OCI-LY3 (cell line): ENCODE data around the gene GRN.
A peak's percentile ranks its signal among the peaks of the same experiment; 100 is the strongest.
"Not testable (repeated sequence)": the region's sequence is repeated elsewhere in the genome, so short reads cannot be mapped to it uniquely, and the experiment has no call there.

Source experiments
- H2AFZ ChIP-seq: fragments of 200-600, 300-600 bp; shearing (Covaris generic); 2 replicates; pipeline ENCODE4 v1.6.0; 2014; ENCODE audit warnings: antibody characterized with exemption, low read depth, low read length
- H3K27ac ChIP-seq: fragments of 200-600, 300-600 bp; sonication (generic); 2 replicates; pipeline ENCODE4 v1.5.1; 2014; ENCODE audit warnings: mild to moderate bottlenecking, low read length, moderate library complexity, mixed read lengths
- H3K27me3 ChIP-seq: fragments of 200-600, 300-600 bp; sonication (generic); 2 replicates; pipeline ENCODE4 v1.6.1; 2014; ENCODE audit warnings: low read depth, low read length, mixed read lengths
- H3K36me3 ChIP-seq: fragments of 200-600, 300-600 bp; sonication (generic); replicated peaks from 2 replicates; pipeline ENCODE3; 2014; ENCODE audit warnings: low read depth, low read length, mixed read lengths
- H3K4me1 ChIP-seq: fragments of 300-600, 200-600 bp; sonication (generic); 2 replicates; pipeline ENCODE4 v1.6.1; 2014; ENCODE audit warnings: low read length, mixed read lengths
- H3K4me2 ChIP-seq: fragments of 200-600, 300-600 bp; sonication (generic); 2 replicates; pipeline ENCODE4 v1.6.1; 2014; ENCODE audit warnings: low read length, mixed read lengths
- H3K4me3 ChIP-seq: fragments of 300-600, 200-600 bp; sonication (generic); 2 replicates; pipeline ENCODE4 v1.5.1; 2014; ENCODE audit warnings: antibody characterized with exemption, mild to moderate bottlenecking, low read length, moderate library complexity
- H3K79me2 ChIP-seq: fragments of 300-600, 200-600 bp; shearing (Covaris generic); 2 replicates; pipeline ENCODE4 v1.6.1; 2014; ENCODE audit warnings: mild to moderate bottlenecking, low read length, mixed read lengths
- H3K9ac ChIP-seq: fragments of 300-600, 200-600 bp; shearing (Covaris generic); 2 replicates; pipeline ENCODE4 v1.6.0; 2014; ENCODE audit warnings: mild to moderate bottlenecking, low read length, moderate library complexity
- H3K9me3 ChIP-seq: fragments of 200-600, 300-600 bp; shearing (Covaris generic); 2 replicates; pipeline ENCODE4 v1.6.1; 2014; ENCODE audit warnings: low read length, mixed read lengths; ENCODE audit not compliant: insufficient read depth
- H4K20me1 ChIP-seq: fragments of 200-600, 300-600 bp; sonication (generic); 2 replicates; pipeline ENCODE4 v1.6.1; 2016; ENCODE audit warnings: low read length, mixed read lengths; ENCODE audit not compliant: insufficient read depth
- EZH2phosphoT487 ChIP-seq: fragments of 200-600 bp; shearing (Covaris generic); IDR thresholded peaks from 2 replicates; pipeline ENCODE4 v1.6.1; 2018; ENCODE audit warnings: antibody characterized with exemption, mixed run types, low read depth
- TF ChIP-seq, protein P1 (sequence below): fragments of 200-600, 300-600 bp; sonication (generic); IDR thresholded peaks from 2 replicates; pipeline ENCODE4 v1.5.1; 2014; ENCODE audit warnings: antibody characterized with exemption, low read length, low read depth

The GRN gene

GRCh38 chr17:44387804-44388203, 42.7 kb downstream of the GRN start:
- H3K27ac ChIP-seq, result no peak overlapping the region

DNA sequence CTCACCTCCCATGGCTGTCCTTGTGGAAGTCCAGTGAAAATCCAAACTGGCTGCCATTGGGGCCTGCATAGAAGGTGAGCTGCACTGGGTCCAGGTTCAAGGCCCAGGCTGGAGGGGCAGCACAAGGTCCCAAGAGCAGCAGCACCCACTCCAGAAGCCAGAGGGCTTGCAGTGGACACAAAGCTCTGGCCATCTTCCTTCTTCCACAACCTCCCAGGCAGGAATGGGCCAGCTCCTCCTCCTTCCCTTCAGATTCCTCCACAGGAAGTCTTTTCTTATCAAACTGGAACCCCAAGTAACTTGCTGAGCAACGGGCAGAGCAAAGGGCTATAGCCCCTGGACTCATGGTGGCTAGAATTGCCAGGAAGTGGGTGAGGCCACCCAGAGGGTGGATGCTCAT, 44.2 kb downstream of the GRN start, which contains the start of gene ITGA2B:
ITGA2B (minus strand) TSS at position 369 of the 400 bp plus-strand sequence; CDS start at position 193, 176 bp downstream.
- no peak within 1 kb of the TSS for H3K4me3 ChIP-seq
- no peak for TF ChIP-seq EZH2phosphoT487
- TF ChIP-seq, protein P1, sequence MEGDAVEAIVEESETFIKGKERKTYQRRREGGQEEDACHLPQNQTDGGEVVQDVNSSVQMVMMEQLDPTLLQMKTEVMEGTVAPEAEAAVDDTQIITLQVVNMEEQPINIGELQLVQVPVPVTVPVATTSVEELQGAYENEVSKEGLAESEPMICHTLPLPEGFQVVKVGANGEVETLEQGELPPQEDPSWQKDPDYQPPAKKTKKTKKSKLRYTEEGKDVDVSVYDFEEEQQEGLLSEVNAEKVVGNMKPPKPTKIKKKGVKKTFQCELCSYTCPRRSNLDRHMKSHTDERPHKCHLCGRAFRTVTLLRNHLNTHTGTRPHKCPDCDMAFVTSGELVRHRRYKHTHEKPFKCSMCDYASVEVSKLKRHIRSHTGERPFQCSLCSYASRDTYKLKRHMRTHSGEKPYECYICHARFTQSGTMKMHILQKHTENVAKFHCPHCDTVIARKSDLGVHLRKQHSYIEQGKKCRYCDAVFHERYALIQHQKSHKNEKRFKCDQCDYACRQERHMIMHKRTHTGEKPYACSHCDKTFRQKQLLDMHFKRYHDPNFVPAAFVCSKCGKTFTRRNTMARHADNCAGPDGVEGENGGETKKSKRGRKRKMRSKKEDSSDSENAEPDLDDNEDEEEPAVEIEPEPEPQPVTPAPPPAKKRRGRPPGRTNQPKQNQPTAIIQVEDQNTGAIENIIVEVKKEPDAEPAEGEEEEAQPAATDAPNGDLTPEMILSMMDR, result no peak

More at GRCh38 chr17:44387804-44388203, 42.7 kb downstream of the GRN start:
- H3K4me1 ChIP-seq, result peaks cover 9% of the 10 kb centered on the region; the same call in 1 of the 2 replicates
- H4K20me1 ChIP-seq, result no peaks in the 10 kb centered on the region
- H2AFZ ChIP-seq, result no peak overlapping the region
- no peaks in the 10 kb centered on the region for H3K36me3 ChIP-seq
- no peaks in the 10 kb centered on the region for H3K9me3 ChIP-seq
- peaks cover 2% of the 10 kb centered on the region; the same call in 1 of the 2 replicates for H3K27me3 ChIP-seq
- no peak overlapping the region for H3K9ac ChIP-seq
- no peak overlapping the region for H3K4me2 ChIP-seq
- H3K4me3 ChIP-seq, result no peak overlapping the region
- H3K79me2 ChIP-seq, result no peaks in the 10 kb centered on the region
- TF ChIP-seq EZH2phosphoT487, result no peak
- TF ChIP-seq, protein P1, result no peak

DNA sequence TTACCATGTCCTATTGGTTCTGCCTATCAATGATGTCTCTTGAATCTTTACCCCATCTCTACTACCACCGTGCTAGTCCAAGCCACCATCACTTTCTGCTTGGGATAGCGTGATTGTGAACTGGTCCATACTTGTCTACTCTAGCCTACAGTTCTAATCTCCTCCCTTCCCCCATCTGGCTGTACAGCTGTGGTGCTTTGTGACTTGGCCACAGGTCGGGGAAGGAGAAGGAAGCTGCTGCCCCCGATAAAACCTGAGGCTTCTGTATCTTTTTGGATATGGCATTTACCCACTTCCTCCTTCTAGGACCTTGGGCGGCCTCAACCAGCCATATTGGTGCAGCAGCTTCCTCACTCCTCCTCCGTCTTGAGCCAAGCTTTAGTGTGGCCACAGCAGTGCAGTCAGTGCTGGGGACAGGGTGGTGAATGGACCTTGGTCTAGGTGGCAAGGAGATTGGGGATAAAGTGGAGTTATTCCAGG, 44.7 kb downstream of the GRN start:
- Histone ChIP-seq H4K20me1 (no peaks in the 10 kb centered on the region), H3K79me2 (no peaks in the 10 kb centered on the region), H3K4me1 (peaks cover 9% of the 10 kb centered on the region; the same call in 1 of the 2 replicates), H3K27ac (no peak overlapping the region), H2AFZ (peak overlapping the region; percentile 50; the same call in 1 of the 2 replicates), H3K4me2 (no peak overlapping the region), H3K27me3 (peaks cover 2% of the 10 kb centered on the region; the same call in 1 of the 2 replicates), H3K9me3 (no peaks in the 10 kb centered on the region), H3K36me3 (no peaks in the 10 kb centered on the region), H3K9ac (no peak overlapping the region), H3K4me3 (no peak overlapping the region)
- TF ChIP-seq, protein P1, result no peak
- no peak for TF ChIP-seq EZH2phosphoT487

More for the DNA sequence above, 44.2 kb downstream of the GRN start, which contains the start of gene ITGA2B:
- no peaks in the 10 kb centered on the region for H3K36me3 ChIP-seq
- no peak within 1 kb of the TSS for H3K27ac ChIP-seq
- no peaks in the 10 kb centered on the region for H3K79me2 ChIP-seq
- no peak within 1 kb of the TSS for H3K4me2 ChIP-seq
- H3K4me1 ChIP-seq, result peaks cover 9% of the 10 kb centered on the region; the same call in 1 of the 2 replicates
- H4K20me1 ChIP-seq, result no peaks in the 10 kb centered on the region
- H3K9ac ChIP-seq, result no peak within 1 kb of the TSS
- H2AFZ ChIP-seq, result peak within 1 kb of the TSS; percentile 50; the same call in 1 of the 2 replicates
- no peaks in the 10 kb centered on the region for H3K9me3 ChIP-seq
- H3K27me3 ChIP-seq, result peaks cover 2% of the 10 kb centered on the region; the same call in 1 of the 2 replicates

DNA sequence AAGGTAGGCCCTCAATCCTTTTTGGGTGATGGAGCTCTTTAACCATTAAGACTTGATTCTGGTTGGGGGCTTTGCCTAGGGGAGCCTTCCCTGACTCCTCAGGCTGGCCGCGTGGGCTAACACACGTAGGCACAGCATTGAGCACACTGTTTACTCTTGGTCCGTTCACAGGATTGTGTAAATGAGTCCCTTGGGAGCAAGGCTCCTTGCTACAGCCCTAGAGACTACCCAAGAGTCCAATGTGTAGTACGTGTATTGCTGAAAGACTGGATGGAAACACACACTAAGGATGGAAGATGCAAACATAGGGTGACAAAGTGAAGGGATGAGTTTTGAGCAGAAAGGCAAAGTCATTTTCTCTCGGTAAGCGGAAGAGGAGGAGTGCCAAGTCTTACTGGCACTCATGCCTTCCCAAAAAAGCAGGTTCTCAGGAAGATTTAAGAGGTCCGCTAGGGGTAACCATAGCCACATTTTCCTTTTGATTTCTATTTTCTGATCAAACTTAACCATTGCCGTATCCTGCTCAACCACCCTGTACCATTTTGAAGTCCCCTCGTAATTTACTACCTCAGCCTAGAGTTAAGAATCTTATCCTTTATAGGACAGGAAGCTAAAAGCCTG, 45.3 kb downstream of the GRN start:
- no peak for TF ChIP-seq EZH2phosphoT487
- TF ChIP-seq, protein P1, result no peak

DNA sequence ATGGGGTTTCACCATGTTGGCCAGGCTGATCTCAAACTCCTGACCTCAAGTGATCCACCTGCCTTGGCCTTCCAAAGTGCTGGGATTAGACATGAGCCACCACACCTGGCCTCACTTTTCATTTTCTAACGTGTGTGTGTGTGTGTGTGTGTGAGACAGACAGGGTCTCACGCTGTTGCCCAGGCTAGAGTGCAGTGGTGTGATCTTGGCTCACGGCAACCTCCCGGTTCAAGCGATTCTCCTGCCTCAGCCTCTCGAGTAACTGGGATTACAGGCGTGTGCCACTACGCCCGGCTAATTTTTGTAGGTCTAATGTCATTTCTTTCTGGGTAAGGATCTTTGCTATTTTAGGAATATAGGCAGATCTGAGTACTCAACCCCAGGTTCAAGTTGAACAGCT, 49.0 kb downstream of the GRN start:
- H3K9me3 ChIP-seq, H3K4me3 ChIP-seq, H3K4me1 ChIP-seq, H2AFZ ChIP-seq, H3K4me2 ChIP-seq, H3K27ac ChIP-seq, H3K79me2 ChIP-seq, H3K27me3 ChIP-seq, H3K9ac ChIP-seq, H4K20me1 ChIP-seq: not testable (repeated sequence)
- H3K36me3 ChIP-seq, result peaks cover 12% of the 10 kb centered on the region

More for the DNA sequence above, 45.3 kb downstream of the GRN start:
- H3K36me3 ChIP-seq, result no peaks in the 10 kb centered on the region
- no peak overlapping the region for H3K4me3 ChIP-seq
- H3K9ac ChIP-seq, result no peak overlapping the region
- peaks cover 9% of the 10 kb centered on the region; the same call in 1 of the 2 replicates for H3K4me1 ChIP-seq
- no peaks in the 10 kb centered on the region for H4K20me1 ChIP-seq
- H2AFZ ChIP-seq, result no peak overlapping the region
- no peaks in the 10 kb centered on the region for H3K9me3 ChIP-seq
- no peaks in the 10 kb centered on the region for H3K79me2 ChIP-seq
- peaks cover 2% of the 10 kb centered on the region; the same call in 1 of the 2 replicates for H3K27me3 ChIP-seq
- H3K27ac ChIP-seq, result no peak overlapping the region
- H3K4me2 ChIP-seq, result no peak overlapping the region
